Progenitor cell of endocrine pancreas (in vitro differentiated cells): ENCODE measurements around the gene MAK. TPM values are rescaled to one million over a fixed set of nuclear protein-coding genes. Genes with fewer than 3 reads are reported as not detected.

Experiments used
- DNase-seq: peaks from one replicate; pipeline ENCODE4 v3.0.0; 2021; ENCODE audit warnings: low spot score; ENCODE audit not compliant: unreplicated experiment
- H3K27ac Mint-ChIP-seq: 2 replicates; pipeline ENCODE4 v1.8.0; 2021; ENCODE audit warnings: mild to moderate bottlenecking, moderate library complexity, mixed read lengths
- H3K27me3 Mint-ChIP-seq: 2 replicates; pipeline ENCODE4 v1.8.0; 2021; ENCODE audit warnings: mixed read lengths
- H3K36me3 Mint-ChIP-seq: 2 replicates; pipeline ENCODE4 v1.8.0; 2022; ENCODE audit warnings: mixed read lengths; ENCODE audit not compliant: insufficient read depth
- H3K4me1 Mint-ChIP-seq: 2 replicates; pipeline ENCODE4 v1.8.0; 2021; ENCODE audit warnings: low read depth, mixed read lengths
- H3K4me3 Mint-ChIP-seq: 2 replicates; pipeline ENCODE4 v1.8.0; 2021; ENCODE audit warnings: low read depth, mild to moderate bottlenecking, moderate library complexity, mixed read lengths
- H3K9me3 Mint-ChIP-seq: 2 replicates; pipeline ENCODE4 v1.8.0; 2021; ENCODE audit warnings: low read depth, mixed read lengths
- total RNA-seq: library from RNA; stranded (reverse); gene quantifications from 2 replicates; pipeline ENCODE4 v1.2.1, GENCODE V29; 2021
- TF ChIP-seq, protein P1 (sequence below): fragments of 200-600 bp; sonication (generic); IDR thresholded peaks from one replicate; pipeline ENCODE4 v1.5.0; 2021; ENCODE audit warnings: antibody characterized with exemption, mild to moderate bottlenecking; ENCODE audit not compliant: unreplicated experiment

MAK gene
- total RNA-seq, 1 donor from 2014 or later, result 1.3 TPM

DNA sequence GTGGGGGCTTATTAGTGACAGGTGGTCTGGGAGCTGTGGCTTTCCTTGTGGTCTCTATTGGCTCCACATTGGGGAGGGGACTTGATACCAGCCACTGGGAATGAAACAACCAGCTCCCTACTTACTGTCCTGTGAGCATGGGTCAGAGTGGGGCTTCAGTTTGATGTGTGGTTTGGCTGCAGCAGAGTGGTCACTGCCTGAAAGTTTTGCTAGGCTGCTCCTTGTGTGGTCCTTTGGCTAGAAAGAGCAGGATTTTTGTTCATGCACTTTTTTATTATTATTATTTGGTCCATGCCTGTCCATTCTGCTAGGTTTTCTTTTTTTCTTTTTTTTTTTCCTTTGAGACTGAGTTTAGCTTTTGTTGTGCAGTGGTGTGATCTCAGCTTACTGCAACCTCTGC is 98.3 kb downstream of the MAK start:
- no peaks in the 10 kb centered on the region for H3K9me3 Mint-ChIP-seq
- H3K4me1 Mint-ChIP-seq, result no peaks in the 10 kb centered on the region
- no peak overlapping the region for H3K4me3 Mint-ChIP-seq
- no peak for DNase-seq
- H3K36me3 Mint-ChIP-seq, result peaks cover 6% of the 10 kb centered on the region
- no peak overlapping the region for H3K27ac Mint-ChIP-seq
- H3K27me3 Mint-ChIP-seq, result no peaks in the 10 kb centered on the region
- TF ChIP-seq, protein P1, sequence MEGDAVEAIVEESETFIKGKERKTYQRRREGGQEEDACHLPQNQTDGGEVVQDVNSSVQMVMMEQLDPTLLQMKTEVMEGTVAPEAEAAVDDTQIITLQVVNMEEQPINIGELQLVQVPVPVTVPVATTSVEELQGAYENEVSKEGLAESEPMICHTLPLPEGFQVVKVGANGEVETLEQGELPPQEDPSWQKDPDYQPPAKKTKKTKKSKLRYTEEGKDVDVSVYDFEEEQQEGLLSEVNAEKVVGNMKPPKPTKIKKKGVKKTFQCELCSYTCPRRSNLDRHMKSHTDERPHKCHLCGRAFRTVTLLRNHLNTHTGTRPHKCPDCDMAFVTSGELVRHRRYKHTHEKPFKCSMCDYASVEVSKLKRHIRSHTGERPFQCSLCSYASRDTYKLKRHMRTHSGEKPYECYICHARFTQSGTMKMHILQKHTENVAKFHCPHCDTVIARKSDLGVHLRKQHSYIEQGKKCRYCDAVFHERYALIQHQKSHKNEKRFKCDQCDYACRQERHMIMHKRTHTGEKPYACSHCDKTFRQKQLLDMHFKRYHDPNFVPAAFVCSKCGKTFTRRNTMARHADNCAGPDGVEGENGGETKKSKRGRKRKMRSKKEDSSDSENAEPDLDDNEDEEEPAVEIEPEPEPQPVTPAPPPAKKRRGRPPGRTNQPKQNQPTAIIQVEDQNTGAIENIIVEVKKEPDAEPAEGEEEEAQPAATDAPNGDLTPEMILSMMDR, result no peak

DNA sequence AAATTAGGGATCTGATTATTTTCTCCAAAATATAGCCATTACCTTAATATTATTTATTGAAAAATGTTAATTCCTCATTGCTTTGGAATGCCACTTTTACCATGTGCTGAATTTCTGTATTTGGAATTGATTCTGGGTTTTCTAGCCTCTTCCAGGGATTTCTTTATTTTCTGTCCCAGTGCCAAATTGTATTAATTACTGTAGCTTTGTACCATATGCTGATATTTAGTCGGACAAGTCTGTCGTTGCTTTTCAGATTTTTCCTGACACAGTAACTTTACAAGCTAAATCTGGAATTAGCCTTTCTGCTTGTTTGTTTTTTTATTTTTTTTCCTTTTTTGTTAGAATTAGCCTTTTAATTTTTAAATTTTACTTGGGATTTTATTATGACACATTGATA is 101.6 kb downstream of the MAK start:
- Mint-ChIP-seq H3K36me3 (peaks cover 16% of the 10 kb centered on the region), H3K4me3 (no peak overlapping the region), H3K9me3 (no peaks in the 10 kb centered on the region), H3K27me3 (no peaks in the 10 kb centered on the region), H3K4me1 (no peaks in the 10 kb centered on the region), H3K27ac (no peak overlapping the region)
- TF ChIP-seq, protein P1, result no peak
- no peak for DNase-seq

DNA sequence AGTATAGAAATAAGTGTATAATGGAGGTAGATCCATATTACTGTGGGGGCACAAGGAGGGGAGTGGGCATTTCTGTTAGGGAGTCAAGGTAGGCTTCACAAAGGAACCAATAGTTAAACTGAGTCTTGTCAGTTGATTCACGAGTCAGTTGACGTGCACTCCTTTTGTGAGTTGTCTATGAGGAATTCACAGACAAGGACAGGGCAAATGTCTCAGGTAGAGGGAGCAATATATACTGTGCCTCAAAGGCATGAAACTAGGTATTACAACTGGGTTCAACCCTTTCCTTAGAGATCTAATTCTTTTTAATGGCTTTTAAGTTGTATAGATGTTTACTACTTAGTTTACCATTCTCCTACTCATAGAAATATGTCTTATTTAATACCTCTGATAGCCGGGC is 104.5 kb downstream of the MAK start:
- TF ChIP-seq, protein P1, result no peak
- DNase-seq, result no peak
- Mint-ChIP-seq H3K27me3 (no peaks in the 10 kb centered on the region), H3K27ac (no peak overlapping the region), H3K4me3 (no peak overlapping the region), H3K4me1 (no peaks in the 10 kb centered on the region), H3K36me3 (peaks cover 18% of the 10 kb centered on the region), H3K9me3 (no peaks in the 10 kb centered on the region)

- no peak for DNase-seq
- Mint-ChIP-seq H3K27ac (no peak overlapping the region), H3K36me3 (peaks cover 15% of the 10 kb centered on the region), H3K4me3 (no peak overlapping the region), H3K4me1 (no peaks in the 10 kb centered on the region), H3K27me3 (no peaks in the 10 kb centered on the region), H3K9me3 (no peaks in the 10 kb centered on the region)
- TF ChIP-seq, protein P1, result no peak
These were observed 105.1 kb downstream of the MAK start for GRCh38 chr6:10733151-10733715.

DNA sequence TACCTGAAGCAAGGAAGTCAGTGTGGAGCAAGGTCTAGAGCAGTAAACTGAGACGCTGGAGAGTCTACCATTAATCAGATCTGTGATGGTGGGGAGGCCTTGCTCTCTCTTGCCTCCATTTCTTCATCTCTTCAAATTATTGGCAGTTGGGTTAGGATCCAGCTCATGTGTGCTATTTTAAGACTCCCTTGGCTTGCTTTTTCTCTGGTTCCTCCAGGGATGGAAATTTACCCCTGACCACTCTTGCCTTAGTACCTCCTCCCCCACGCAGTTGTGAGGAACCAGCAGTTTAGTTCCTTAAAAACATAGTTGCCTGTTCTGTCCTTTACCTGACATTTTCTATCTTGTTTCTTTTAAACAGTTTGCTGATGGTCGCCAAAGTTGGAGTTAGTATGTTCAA is 108.1 kb downstream of the MAK start:
- TF ChIP-seq, protein P1, result no peak
- DNase-seq, result no peak
- H3K27ac Mint-ChIP-seq, result no peak overlapping the region
- no peaks in the 10 kb centered on the region for H3K9me3 Mint-ChIP-seq
- no peaks in the 10 kb centered on the region for H3K27me3 Mint-ChIP-seq
- no peak overlapping the region for H3K4me3 Mint-ChIP-seq
- H3K36me3 Mint-ChIP-seq, result peaks cover 23% of the 10 kb centered on the region
- H3K4me1 Mint-ChIP-seq, result peaks cover 7% of the 10 kb centered on the region
